BLaER1 treated with 17β-estradiol and CSF1 and Interleukin-3, amounts not matched to agents 10 nM and 100 nM (cell line): Measurements from ENCODE around the gene COX6A2.

Experiments
- H3K27ac ChIP-seq, 11 experiments: shearing (Covaris generic); formaldehyde crosslinking; 2 replicates each; pipeline ENCODE4 v1.8.1; 2022
- H3K27me3 ChIP-seq, 11 experiments: shearing (Covaris generic); formaldehyde crosslinking; 2 replicates each; pipeline ENCODE4 v1.8.1; 2022
- H3K36me3 ChIP-seq, 11 experiments: shearing (Covaris generic); formaldehyde crosslinking; 2 replicates each; pipeline ENCODE4 v1.8.1; 2022
- H3K4me1 ChIP-seq, 10 experiments: shearing (Covaris generic); formaldehyde crosslinking; 2 replicates each; pipeline ENCODE4 v1.8.1; 2022
- H3K4me2 ChIP-seq, 11 experiments: shearing (Covaris generic); formaldehyde crosslinking; 2 replicates each; pipeline ENCODE4 v1.8.1; 2022
- H3K4me3 ChIP-seq, 10 experiments: shearing (Covaris generic); formaldehyde crosslinking; 2 replicates each; pipeline ENCODE4 v1.8.1; 2022
- H3K9ac ChIP-seq, 11 experiments: shearing (Covaris generic); formaldehyde crosslinking; 2 replicates each; pipeline ENCODE4 v1.8.1; 2022
- H3K9me3 ChIP-seq, 11 experiments: shearing (Covaris generic); formaldehyde crosslinking; replicated peaks in 1 of 11; 2 replicates each; pipeline ENCODE4 v1.8.1; 2022
- H4K20me1 ChIP-seq, 11 experiments: shearing (Covaris generic); formaldehyde crosslinking; 2 replicates each; pipeline ENCODE4 v1.8.1; 2022
- Cebpa-rat ChIP-seq, 11 experiments: shearing (Covaris generic); IDR thresholded peaks; 2 replicates each; pipeline ENCODE4 v1.8.1; 2022

The COX6A2 gene

DNA sequence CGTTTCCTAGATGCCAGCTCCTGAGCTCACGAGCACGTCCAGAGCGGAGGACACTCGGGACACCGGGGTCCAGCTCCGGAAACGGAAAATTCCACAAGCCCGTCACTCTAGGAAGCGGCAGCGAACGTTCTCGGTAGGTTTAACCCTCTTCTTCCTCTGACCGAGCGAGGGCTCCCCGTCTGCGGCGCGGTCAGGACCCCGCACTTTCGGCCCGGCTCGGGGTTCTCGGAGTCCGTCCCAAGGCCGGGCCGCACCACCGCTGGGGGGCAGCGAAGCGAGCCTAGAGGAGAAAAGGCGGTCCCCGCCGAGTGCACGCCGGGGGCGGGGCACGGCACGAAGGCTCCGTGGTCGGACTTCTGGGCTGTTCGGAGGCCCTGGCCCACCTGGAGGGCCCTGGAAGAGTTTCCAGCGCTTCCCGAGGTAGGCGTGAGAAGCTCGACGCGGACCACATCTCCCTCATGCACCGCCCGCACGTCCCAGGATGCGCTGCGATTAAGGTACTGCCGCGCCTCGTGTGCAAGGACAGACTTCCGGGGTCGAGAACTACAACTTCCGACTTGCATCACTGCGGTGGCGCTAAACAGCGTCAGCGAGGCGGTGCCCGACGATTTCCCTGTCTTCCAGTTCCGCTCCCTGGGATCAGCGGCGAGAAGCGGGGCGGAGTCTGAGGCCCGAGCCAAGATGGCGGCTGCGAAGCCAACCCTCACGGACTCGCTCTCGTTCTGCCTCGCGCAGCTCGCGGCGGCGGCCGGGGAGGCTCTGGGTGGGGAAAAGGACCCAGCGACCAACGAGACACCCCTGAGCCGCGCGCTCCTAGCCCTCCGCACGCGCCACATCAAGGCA lies 30.9 kb upstream of the COX6A2 start, which contains the start of gene ARMC5:
Gene ARMC5 (plus strand): TSS at position 658 of the 843 bp plus-strand sequence. CDS start 24 bp downstream, at position 682.
- Histone ChIP-seq H3K4me1 (peaks cover 59 to 79% (median 71%) of the 10 kb centered on the region in 10 experiments), H3K4me3 (peak within 1 kb of the TSS; percentile 71 to 89 (median 80)), H3K27me3 (no peaks in the 10 kb centered on the region), H3K4me2 (peak within 1 kb of the TSS; percentile 91 to 100 (median 97)), H3K27ac (peak within 1 kb of the TSS; percentile 97 to 100 (median 100)), H4K20me1 (peaks cover 32 to 68% (median 43%) of the 10 kb centered on the region in 11 experiments; a peak in 21 of 22 replicates), H3K36me3 (peaks cover 10 to 45% (median 26%) of the 10 kb centered on the region in 11 experiments; a peak in 21 of 22 replicates), H3K9ac (peak within 1 kb of the TSS; percentile 94 to 100 (median 99)), H3K9me3 (no peaks in the 10 kb centered on the region)
- TF ChIP-seq Cebpa-rat (IDR thresholded peaks at IDR 0.05), result 0 out of 22 replicates have a peak, but pooled peaks of 1 of the 11 experiments have one; percentile 35

DNA sequence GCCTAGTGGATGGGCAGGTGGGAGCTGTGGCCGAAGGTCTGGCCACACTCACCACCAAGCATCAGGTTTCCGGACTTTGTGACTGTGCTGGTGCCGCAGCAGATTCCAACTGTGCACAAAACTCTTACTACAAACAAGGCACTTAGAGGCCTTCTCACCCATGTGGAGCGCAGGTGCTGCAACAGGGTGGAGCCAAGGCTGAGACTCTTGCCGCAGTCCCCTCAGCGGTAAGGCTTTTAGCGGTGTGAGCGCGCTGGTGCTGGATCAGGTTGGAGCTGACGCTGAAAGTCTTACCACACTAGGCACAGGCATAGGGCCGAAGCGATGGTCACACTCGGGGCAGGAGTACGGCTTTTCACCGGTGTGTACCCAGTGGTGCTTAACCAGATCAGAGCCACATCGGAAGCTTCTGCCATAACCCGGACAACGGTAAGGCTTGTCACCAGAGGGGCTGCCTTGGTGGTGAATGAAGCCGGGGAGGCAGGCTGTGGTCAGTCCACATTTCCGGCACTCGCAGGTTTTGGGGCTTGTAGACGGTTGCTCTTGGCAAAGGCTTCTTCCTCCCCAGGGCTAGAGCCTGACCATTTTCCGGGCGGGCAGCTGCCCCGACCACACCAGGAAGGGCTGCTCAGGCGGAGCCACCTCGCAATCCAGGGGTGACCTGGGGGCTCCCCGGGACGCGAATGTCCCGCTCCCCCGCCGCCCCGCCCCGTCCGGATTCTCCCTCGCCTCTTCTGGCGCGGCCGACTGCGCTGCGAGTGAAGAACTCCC lies 30.1 kb upstream of the COX6A2 start:
- H3K27ac ChIP-seq, result peak overlapping the region; percentile 97 to 100 (median 100)
- peak overlapping the region; percentile 87 to 100 (median 97) for H3K4me2 ChIP-seq
- peaks cover 52 to 79% (median 66%) of the 10 kb centered on the region in 10 experiments for H3K4me1 ChIP-seq
- no peaks in the 10 kb centered on the region for H3K27me3 ChIP-seq
- H4K20me1 ChIP-seq, result peaks cover 32 to 75% (median 51%) of the 10 kb centered on the region in 11 experiments; a peak in 21 of 22 replicates
- peak overlapping the region; percentile 94 to 100 (median 99) for H3K9ac ChIP-seq
- peaks cover 10 to 37% (median 19%) of the 10 kb centered on the region in 11 experiments; a peak in 21 of 22 replicates for H3K36me3 ChIP-seq
- peak overlapping the region; percentile 71 to 89 (median 80) for H3K4me3 ChIP-seq
- TF ChIP-seq Cebpa-rat (IDR thresholded peaks at IDR 0.05), result no peak
- no peaks in the 10 kb centered on the region for H3K9me3 ChIP-seq

DNA sequence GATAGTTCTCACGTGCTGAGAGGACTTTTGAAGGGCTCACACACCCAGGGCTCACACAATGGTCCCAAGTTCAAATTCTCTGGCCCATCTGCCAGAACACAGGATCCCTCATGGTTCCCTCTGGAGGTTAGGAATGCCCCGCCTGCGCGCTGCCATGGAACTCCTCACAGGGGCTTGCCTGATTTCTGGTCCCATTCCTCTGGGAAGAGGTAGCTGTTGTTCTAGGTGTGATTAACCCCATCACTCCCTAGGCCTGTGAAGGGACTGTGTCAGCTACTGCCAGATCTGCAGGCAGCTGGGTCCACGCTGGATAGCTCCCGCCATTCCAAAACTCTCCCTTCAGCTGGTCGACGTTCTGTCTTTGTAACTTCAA lies 28.8 kb upstream of the COX6A2 start:
- peak overlapping the region in 1 of 11 experiments; percentile 100; a peak in 1 of 22 replicates for H3K27ac ChIP-seq
- peak overlapping the region; percentile 71 to 89 (median 80); a peak in 18 of 20 replicates for H3K4me3 ChIP-seq
- H3K27me3 ChIP-seq, result no peaks in the 10 kb centered on the region

GRCh38 chr16:31455601-31456314 lies 27.6 kb upstream of the COX6A2 start:
- Histone ChIP-seq H3K27me3 (no peaks in the 10 kb centered on the region), H3K9me3 (no peaks in the 10 kb centered on the region), H3K36me3 (peaks cover 0 to 20% (median 0%) of the 10 kb centered on the region in 11 experiments; a peak in 5 of 22 replicates), H3K9ac (peak overlapping the region in 6 of 11 experiments; percentile 2 to 40 (median 15); a peak in 4 of 22 replicates), H3K27ac (peak overlapping the region in 1 of 11 experiments; percentile 8; a peak in 1 of 22 replicates), H3K4me1 (peaks cover 57 to 77% (median 72%) of the 10 kb centered on the region in 10 experiments), H3K4me2 (peak overlapping the region; percentile 87 to 100 (median 97)), H4K20me1 (peaks cover 32 to 86% (median 69%) of the 10 kb centered on the region in 11 experiments; a peak in 21 of 22 replicates), H3K4me3 (peak overlapping the region in 1 of 10 experiments; percentile 3; a peak in 1 of 20 replicates)
- TF ChIP-seq Cebpa-rat (IDR thresholded peaks at IDR 0.05), result no peak

More for the DNA sequence above, 28.8 kb upstream of the COX6A2 start:
- H3K4me1 ChIP-seq, result peaks cover 56 to 81% (median 71%) of the 10 kb centered on the region in 10 experiments
- H3K9me3 ChIP-seq, result no peaks in the 10 kb centered on the region
- no peak for TF ChIP-seq Cebpa-rat (IDR thresholded peaks at IDR 0.05)
- H3K4me2 ChIP-seq, result peak overlapping the region; percentile 87 to 100 (median 97)
- H4K20me1 ChIP-seq, result peaks cover 32 to 86% (median 62%) of the 10 kb centered on the region in 11 experiments; a peak in 21 of 22 replicates
- peak overlapping the region; percentile 10 to 100 (median 99); a peak in 18 of 22 replicates for H3K9ac ChIP-seq
- peaks cover under 1 to 24% (median 6%) of the 10 kb centered on the region in 11 experiments; a peak in 20 of 22 replicates for H3K36me3 ChIP-seq

DNA sequence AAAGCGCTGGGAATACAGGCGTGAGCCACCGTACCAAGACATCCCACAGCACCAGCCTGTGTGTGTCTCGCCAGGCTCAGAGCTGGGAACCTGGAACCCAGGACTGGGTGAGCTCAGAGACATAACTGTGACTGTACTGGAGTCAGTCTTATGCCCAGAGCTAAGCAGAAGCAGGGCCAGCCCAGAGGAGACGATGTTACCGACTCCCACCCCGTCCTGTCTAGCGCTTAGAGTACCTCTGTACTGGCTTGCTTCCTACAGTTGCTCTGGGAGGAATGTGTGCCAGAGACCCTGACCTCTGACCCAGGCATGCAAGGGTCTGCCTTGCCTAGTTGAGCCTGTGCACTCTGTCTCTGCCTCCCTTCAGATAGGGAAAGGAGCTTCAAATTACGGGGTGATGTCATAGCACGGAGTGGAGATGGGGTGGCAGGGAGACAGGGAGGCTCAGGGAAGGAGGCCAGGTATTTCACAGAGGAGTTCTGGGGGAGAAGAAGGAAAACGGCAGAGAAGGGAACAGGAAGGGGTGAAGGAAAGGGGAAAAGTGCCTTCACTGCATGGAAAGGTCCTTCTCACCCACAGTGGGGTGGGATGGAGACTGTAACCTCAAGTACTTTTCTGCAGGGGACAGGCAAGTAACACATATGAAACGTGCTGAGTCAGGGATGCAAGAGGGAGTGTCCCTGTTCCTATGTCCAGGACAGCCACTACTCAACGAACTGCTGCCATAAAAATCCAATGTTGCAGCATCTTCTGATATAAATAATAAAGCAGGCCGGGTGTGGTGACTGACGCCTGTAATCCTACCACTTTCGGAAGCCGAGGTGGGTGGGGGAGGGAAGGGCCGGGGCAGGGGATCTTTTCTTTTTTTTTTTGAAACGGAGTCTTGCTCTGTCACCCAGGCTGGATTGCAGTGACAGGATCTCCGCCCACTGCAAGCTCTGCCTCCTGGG lies 25.4 kb upstream of the COX6A2 start:
- peaks cover 49 to 69% (median 64%) of the 10 kb centered on the region in 10 experiments for H3K4me1 ChIP-seq
- H3K27ac ChIP-seq, result peak overlapping the region in 9 of 11 experiments; percentile 8 to 54 (median 18); a peak in 9 of 22 replicates
- no peak for TF ChIP-seq Cebpa-rat (IDR thresholded peaks at IDR 0.05)

DNA sequence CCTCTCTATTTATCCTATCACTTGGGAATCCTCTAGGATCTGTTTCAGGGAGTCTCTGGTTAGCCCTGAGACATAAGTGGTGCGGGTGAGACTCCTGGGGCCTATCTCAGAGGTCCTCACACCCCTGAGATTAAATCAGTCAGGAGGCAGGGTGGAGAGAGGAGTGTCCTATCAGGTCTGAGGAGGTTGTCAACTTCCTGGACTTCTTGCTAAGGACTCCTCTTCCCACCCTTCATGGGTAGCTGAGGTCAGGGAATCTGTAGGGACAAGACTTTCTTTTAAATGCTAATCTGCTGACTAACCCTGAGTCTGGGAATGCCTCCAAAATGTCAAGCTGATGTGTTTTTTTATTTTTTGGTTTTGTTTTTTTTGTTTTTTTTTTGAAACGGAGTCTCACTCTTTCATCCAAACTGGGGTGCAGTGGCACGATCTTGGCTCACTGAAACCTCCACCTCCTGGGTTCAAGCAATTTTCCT lies 24.5 kb upstream of the COX6A2 start:
- Histone ChIP-seq H3K4me1 (peaks cover 42 to 66% (median 60%) of the 10 kb centered on the region in 10 experiments), H3K4me2 (peak overlapping the region in 5 of 11 experiments; percentile 4 to 99 (median 32); a peak in 6 of 22 replicates), H3K9me3 (no peaks in the 10 kb centered on the region), H3K9ac (peak overlapping the region in 4 of 11 experiments; percentile 9 to 47 (median 34); a peak in 4 of 22 replicates), H3K4me3 (no peak overlapping the region), H3K36me3 (peaks cover 0 to 20% (median 0%) of the 10 kb centered on the region in 11 experiments; a peak in 5 of 22 replicates), H3K27ac (peak overlapping the region in 5 of 11 experiments; percentile 1 to 47 (median 15); a peak in 5 of 22 replicates), H3K27me3 (no peaks in the 10 kb centered on the region), H4K20me1 (peaks cover 27 to 70% (median 61%) of the 10 kb centered on the region in 11 experiments; a peak in 21 of 22 replicates)
- no peak for TF ChIP-seq Cebpa-rat (IDR thresholded peaks at IDR 0.05)

More for the DNA sequence above, 25.4 kb upstream of the COX6A2 start:
- Histone ChIP-seq H4K20me1 (peaks cover 32 to 77% (median 69%) of the 10 kb centered on the region in 11 experiments; a peak in 21 of 22 replicates), H3K27me3 (no peaks in the 10 kb centered on the region), H3K4me2 (peak overlapping the region in 5 of 11 experiments; percentile 36 to 99 (median 97); a peak in 10 of 22 replicates), H3K9me3 (no peaks in the 10 kb centered on the region), H3K36me3 (peaks cover 0 to 20% (median 0%) of the 10 kb centered on the region in 11 experiments; a peak in 5 of 22 replicates), H3K9ac (peak overlapping the region in 5 of 11 experiments; percentile 1 to 47 (median 35); a peak in 4 of 22 replicates), H3K4me3 (no peak overlapping the region)
